ENCODE measurements around the gene CLMP. TPM values are rescaled to one million over a fixed set of nuclear protein-coding genes. Genes with fewer than 3 reads are reported as not detected.

CLMP gene
- total and polyA plus RNA-seq, 4 donors, result 0.12 to 1.3 (median 0.35) TPM

- TF ChIP-seq CTCF (IDR thresholded peaks at IDR 0.05; ENCODE audit: low read depth, low read length, missing input control), result no peak
- TF ChIP-seq SP1 (IDR thresholded peaks at IDR 0.05), result no peak
- no peak for TF ChIP-seq MAX (IDR thresholded peaks at IDR 0.05)
- no peak for TF ChIP-seq YY1 (IDR thresholded peaks at IDR 0.05)
- TF ChIP-seq HNF4G (IDR thresholded peaks at IDR 0.05), result no peak
- TF ChIP-seq GABPA (IDR thresholded peaks at IDR 0.05 in 1 of 2, conservative IDR thresholded peaks at IDR 0.05 in 1 of 2), result no peak
- no peak for TF ChIP-seq NR2F2 (IDR thresholded peaks at IDR 0.05)
- TF ChIP-seq FOXA1 (IDR thresholded peaks at IDR 0.05), result no peak
- no peak for TF ChIP-seq FOXA2 (IDR thresholded peaks at IDR 0.05)
- no peak for TF ChIP-seq ATF3 (IDR thresholded peaks at IDR 0.05)
- no peak for TF ChIP-seq HNF4A (conservative IDR thresholded peaks at IDR 0.05)
- no peak for TF ChIP-seq RAD21 (IDR thresholded peaks at IDR 0.05)
Observed at GRCh38 chr11:123241874-123242543, 47.0 kb upstream of the CLMP start (continued).

GRCh38 chr11:123241294-123241693 is 46.2 kb upstream of the CLMP start:
- no peak overlapping the region for H3K27ac ChIP-seq (ENCODE audit: low read depth in 1 of 2, low read length in 2 of 2)
- H3K27me3 ChIP-seq (ENCODE audit: control insufficient read depth in 4 of 4, insufficient read depth in 4 of 4, low read length in 3 of 4), result no peaks in the 10 kb centered on the region
- 87% methylated on average over 1 of the region's 1 CpG for WGBS
- no peak overlapping the region for H3K4me3 ChIP-seq (ENCODE audit: low read depth in 1 of 3, low read length in 3 of 3)
- no peaks in the 10 kb centered on the region for H3K36me3 ChIP-seq (ENCODE audit: control insufficient read depth in 4 of 4, insufficient read depth in 3 of 4, low read depth in 1 of 4, low read length in 3 of 4)
- no peaks in the 10 kb centered on the region for H3K4me1 ChIP-seq (ENCODE audit: control insufficient read depth in 4 of 4, insufficient read depth in 4 of 4, low read length in 3 of 4)
- no peak for DNase-seq (ENCODE audit: low spot score)
- no peak overlapping the region for H3K9ac ChIP-seq (ENCODE audit: low read depth in 1 of 2, low read length in 2 of 2)
- H3K9me3 ChIP-seq (ENCODE audit: control insufficient read depth in 4 of 4, low read length in 3 of 4), result no peaks in the 10 kb centered on the region
- TF ChIP-seq MAX (IDR thresholded peaks at IDR 0.05), result no peak
- no peak for TF ChIP-seq RXRA (IDR thresholded peaks at IDR 0.05)
- TF ChIP-seq RAD21 (IDR thresholded peaks at IDR 0.05), result no peak
- TF ChIP-seq HNF4A (conservative IDR thresholded peaks at IDR 0.05), result no peak
- no peak for TF ChIP-seq TAF1 (conservative IDR thresholded peaks at IDR 0.05)
- no peak for TF ChIP-seq EGR1 (IDR thresholded peaks at IDR 0.05; ENCODE audit: low read depth in 2 of 2)
- no peak for TF ChIP-seq ATF3 (IDR thresholded peaks at IDR 0.05)
- TF ChIP-seq NR2F2 (IDR thresholded peaks at IDR 0.05), result no peak
- no peak for TF ChIP-seq HNF4G (IDR thresholded peaks at IDR 0.05)

GRCh38 chr11:123239191-123240150 is 44.4 kb upstream of the CLMP start:
- no peak overlapping the region for H3K27ac ChIP-seq (ENCODE audit: low read depth in 1 of 2, low read length in 2 of 2)
- no peak for DNase-seq (ENCODE audit: low spot score)
- H3K4me1 ChIP-seq (ENCODE audit: control insufficient read depth in 4 of 4, insufficient read depth in 4 of 4, low read length in 3 of 4), result no peaks in the 10 kb centered on the region
- no peaks in the 10 kb centered on the region for H3K36me3 ChIP-seq (ENCODE audit: control insufficient read depth in 4 of 4, insufficient read depth in 3 of 4, low read depth in 1 of 4, low read length in 3 of 4)
- H3K9me3 ChIP-seq (ENCODE audit: control insufficient read depth in 4 of 4, low read length in 3 of 4), result no peaks in the 10 kb centered on the region
- no peaks in the 10 kb centered on the region for H3K27me3 ChIP-seq (ENCODE audit: control insufficient read depth in 4 of 4, insufficient read depth in 4 of 4, low read length in 3 of 4)
- no peak overlapping the region for H3K9ac ChIP-seq (ENCODE audit: low read depth in 1 of 2, low read length in 2 of 2)
- H3K4me3 ChIP-seq (ENCODE audit: low read depth in 1 of 3, low read length in 3 of 3), result no peak overlapping the region
- 94% methylated on average over 15 of the region's 15 CpGs for WGBS
- TF ChIP-seq YY1 (IDR thresholded peaks at IDR 0.05), result no peak
- no peak for TF ChIP-seq ZBTB33 (IDR thresholded peaks at IDR 0.05)
- TF ChIP-seq SP1 (IDR thresholded peaks at IDR 0.05), result no peak
- no peak for TF ChIP-seq CTCF (IDR thresholded peaks at IDR 0.05; ENCODE audit: low read depth, low read length, missing input control)
- no peak for TF ChIP-seq HNF4G (IDR thresholded peaks at IDR 0.05)
- no peak for TF ChIP-seq FOXA1 (IDR thresholded peaks at IDR 0.05)
- no peak for TF ChIP-seq GABPA (IDR thresholded peaks at IDR 0.05 in 1 of 2, conservative IDR thresholded peaks at IDR 0.05 in 1 of 2)
- TF ChIP-seq MAX (IDR thresholded peaks at IDR 0.05), result no peak
- no peak for TF ChIP-seq TAF1 (conservative IDR thresholded peaks at IDR 0.05)
- TF ChIP-seq HNF4A (conservative IDR thresholded peaks at IDR 0.05), result no peak
- TF ChIP-seq NR2F2 (IDR thresholded peaks at IDR 0.05), result no peak
- TF ChIP-seq RAD21 (IDR thresholded peaks at IDR 0.05), result no peak
- no peak for TF ChIP-seq JUND (IDR thresholded peaks at IDR 0.05)
- TF ChIP-seq FOXA2 (IDR thresholded peaks at IDR 0.05), result no peak
- TF ChIP-seq RXRA (IDR thresholded peaks at IDR 0.05), result no peak
